A549 (cell line): ENCODE results near the gene EEFSEC. TPM values are rescaled to one million over a fixed set of nuclear protein-coding genes. Genes with fewer than 3 reads are reported as not detected.

ENCODE experiments used
- ATAC-seq, 2 experiments: fragments of 200-7000 bp in 1 of 2; fragments of >200 bp in 1 of 2; cut with Nextera tagmentation in 1 of 2; cut with Tn5 transposase in 1 of 2; 3 replicates each; pipeline versions ENCODE4 v1.8.0 to v1.9.1; 2018 to 2020; ENCODE audit warnings: mild to moderate bottlenecking in 1 of 2, moderate library complexity in 1 of 2
- CTCF ChIA-PET: fragments of 300-600 bp; sonication (Branson Sonifier 250); formaldehyde crosslinking; extraction: SDS; loops from one replicate; lab custom pipeline; 2021; ENCODE audit warnings: antibody characterized with exemption, inconsistent platforms; lab: Yijun Ruan, JAX
- POLR2A ChIA-PET: fragments of 350-600 bp; formaldehyde crosslinking; extraction: SDS; loops from one replicate; lab custom pipeline; 2021; ENCODE audit warnings: antibody characterized with exemption, inconsistent platforms; lab: Yijun Ruan, JAX
- DNase-seq, 2 experiments: peaks; one replicate each; pipeline versions ENCODE4 v3.0.0 to v3.0.0-alpha.2; 2011 to 2016; ENCODE audit warnings: low read depth in 1 of 2, low spot score in 1 of 2
- FAIRE-seq: peaks from 2 replicates; lab custom pipeline; 2011; peaks lifted over from hg19 to GRCh38; lab: Jason Lieb, UNC
- H3K27ac ChIP-seq, 2 experiments: fragments of >200 bp; sonication (Bioruptor Twin); formaldehyde crosslinking; 3 replicates each; pipeline ENCODE4 v1.5.1; 2016 to 2017
- H3K4me1 ChIP-seq: fragments of >200 bp; sonication (Bioruptor Twin); formaldehyde crosslinking; 3 replicates; pipeline ENCODE4 v1.6.1; 2016
- H3K4me2 ChIP-seq: fragments of >200 bp; sonication (Bioruptor Twin); formaldehyde crosslinking; 3 replicates; pipeline ENCODE4 v1.6.1; 2016
- H3K4me3 ChIP-seq: fragments of >200 bp; sonication (Bioruptor Twin); formaldehyde crosslinking; 3 replicates; pipeline ENCODE4 v1.5.1; 2016
- H3K9me3 ChIP-seq: fragments of >200 bp; sonication (Bioruptor Twin); formaldehyde crosslinking; 3 replicates; pipeline ENCODE4 v1.6.1; 2016
- EP300 ChIP-seq, 2 experiments: fragments of >200 bp; sonication (Bioruptor Twin); formaldehyde crosslinking; IDR thresholded peaks; 2 replicates in 1 of 2; 3 replicates in 1 of 2; pipeline ENCODE4 v1.6.1; 2016 to 2017
- ESRRA ChIP-seq: fragments of 150-350 bp; IDR thresholded peaks from 2 replicates; pipeline ENCODE4 v1.6.1; 2014; ENCODE audit warnings: mild to moderate bottlenecking, low read length, borderline replicate concordance
- FOXS1 ChIP-seq: fragments of 250-450 bp; sonication (Bioruptor Pico); IDR thresholded peaks from 2 replicates; pipeline ENCODE4 v1.5.0; 2020; ENCODE audit warnings: mild to moderate bottlenecking, moderate library complexity
- HEYL ChIP-seq: fragments of 250-450 bp; sonication (Bioruptor Pico); IDR thresholded peaks from 2 replicates; pipeline ENCODE4 v1.8.0; 2021; ENCODE audit warnings: mild to moderate bottlenecking, moderate library complexity
- HOXA7 ChIP-seq: fragments of 250-450 bp; sonication (Bioruptor Pico); IDR thresholded peaks from 2 replicates; pipeline ENCODE4 v1.5.0; 2020; ENCODE audit warnings: mild to moderate bottlenecking, moderate library complexity
- HOXB13 ChIP-seq: fragments of 250-450 bp; sonication (Bioruptor Pico); IDR thresholded peaks from 2 replicates; pipeline ENCODE4 v1.5.0; 2020; ENCODE audit warnings: low read depth, mild to moderate bottlenecking, moderate library complexity
- HOXB5 ChIP-seq: fragments of 250-450 bp; sonication (Bioruptor Pico); IDR thresholded peaks from 2 replicates; pipeline ENCODE4 v1.5.0; 2020; ENCODE audit warnings: mild to moderate bottlenecking, moderate library complexity
- KDM1A ChIP-seq: fragments of 200-600 bp; sonication (generic); IDR thresholded peaks from 2 replicates; pipeline ENCODE4 v1.6.1; 2016; ENCODE audit warnings: low read depth, mild to moderate bottlenecking
- MAFK ChIP-seq: fragments of 450-650 bp; IDR thresholded peaks from 2 replicates; pipeline ENCODE4 v1.6.1; 2014; ENCODE audit not compliant: partially characterized antibody
- NPAS2 ChIP-seq: fragments of 250-450 bp; sonication (Bioruptor Pico); IDR thresholded peaks from 2 replicates; pipeline ENCODE4 v1.8.0; 2022; ENCODE audit warnings: mild to moderate bottlenecking, moderate library complexity, borderline replicate concordance
- PHF8 ChIP-seq: fragments of 200-600 bp; sonication (generic); IDR thresholded peaks from 2 replicates; pipeline ENCODE4 v1.6.1; 2016; ENCODE audit warnings: low read depth, mild to moderate bottlenecking, antibody characterized with exemption, moderate library complexity, borderline replicate concordance
- POLR2A ChIP-seq: IDR thresholded peaks from 2 replicates; pipeline ENCODE4 v1.6.1; 2012; ENCODE audit warnings: mild to moderate bottlenecking, low read length
- RARB ChIP-seq: fragments of 250-450 bp; sonication (Bioruptor Pico); IDR thresholded peaks from 2 replicates; pipeline ENCODE4 v1.8.0; 2021; ENCODE audit warnings: mild to moderate bottlenecking, moderate library complexity
- RCOR1 ChIP-seq: fragments of 150-350 bp; IDR thresholded peaks from 2 replicates; pipeline ENCODE4 v1.6.1; 2014; ENCODE audit warnings: antibody characterized with exemption, low read length, low read depth
- RFX5 ChIP-seq: fragments of 450-650 bp; IDR thresholded peaks from 2 replicates; pipeline ENCODE4 v1.7.1; 2014; ENCODE audit warnings: antibody characterized with exemption, mild to moderate bottlenecking, moderate library complexity
- SREBF2 ChIP-seq: fragments of 450-650 bp; IDR thresholded peaks from 2 replicates; pipeline ENCODE4 v1.6.1; 2014; ENCODE audit warnings: mild to moderate bottlenecking, moderate library complexity
- TFCP2L1 ChIP-seq: fragments of 250-450 bp; sonication (Bioruptor Pico); IDR thresholded peaks from 2 replicates; pipeline ENCODE4 v1.5.0; 2021; ENCODE audit warnings: mild to moderate bottlenecking
- TP53 ChIP-seq: fragments of 250-450 bp; sonication (Bioruptor Pico); IDR thresholded peaks from 2 replicates; pipeline ENCODE4 v1.5.0; 2021; ENCODE audit warnings: mild to moderate bottlenecking, moderate library complexity
- ZC3H11A ChIP-seq: fragments of 450-650 bp; IDR thresholded peaks from 2 replicates; pipeline ENCODE4 v1.6.1; 2014; ENCODE audit warnings: antibody characterized with exemption, mild to moderate bottlenecking
- ZFP36 ChIP-seq: fragments of 450-650 bp; IDR thresholded peaks from 2 replicates; pipeline ENCODE4 v1.6.1; 2014; ENCODE audit warnings: borderline replicate concordance; ENCODE audit not compliant: partially characterized antibody
- ZNF302 ChIP-seq: fragments of 250-450 bp; sonication (Bioruptor Pico); IDR thresholded peaks from 2 replicates; pipeline ENCODE4 v1.9.0; 2021; ENCODE audit warnings: inconsistent platforms, mild to moderate bottlenecking, moderate library complexity
- WGBS: methylation state at CpG from one replicate; pipeline ENCODE4 v1.1.6; 2017; ENCODE audit errors: missing lambda C conversion rate; 5-methylcytosine and 5-hydroxymethylcytosine counted together
- polyA plus RNA-seq, 4 experiments: library from polyadenylated mRNA; depleted of rRNA in 3 of 4; stranded (reverse); fragments of >200 nt; fragmentation: RNase III in 1 of 4; extraction: RNeasy Plus Mini Kit Qiagen cat#74134 plus additional on column Dnase treatment in 1 of 4; gene quantifications; 2 replicates in 3 of 4; 3 replicates in 1 of 4; pipeline ENCODE4 v1.2.3, GENCODE V29; 2011 to 2017
- TF ChIP-seq, protein P1 (sequence below): fragments of 450-650 bp; IDR thresholded peaks from 2 replicates; pipeline ENCODE4 v1.6.1; 2014; ENCODE audit warnings: antibody characterized with exemption
- TF ChIP-seq, protein P2 (sequence below): IDR thresholded peaks from 2 replicates; pipeline ENCODE4 v1.6.1; 2012; ENCODE audit warnings: low read depth, borderline replicate concordance
- TF ChIP-seq, protein P3 (sequence below): fragments of >200 bp; sonication (Bioruptor Twin); formaldehyde crosslinking; IDR thresholded peaks from 3 replicates; pipeline ENCODE4 v1.5.1; 2016
- TF ChIP-seq, protein P4 (sequence below): fragments of 250-450 bp; sonication (Bioruptor Pico); IDR thresholded peaks from 2 replicates; pipeline ENCODE4 v1.5.0; 2020; ENCODE audit warnings: low read depth, mild to moderate bottlenecking, moderate library complexity

Gene EEFSEC
- polyA plus RNA-seq, 2 of the 4 experiments (the other 2 are of a cell fraction) = 6.9 to 7.3 TPM

DNA sequence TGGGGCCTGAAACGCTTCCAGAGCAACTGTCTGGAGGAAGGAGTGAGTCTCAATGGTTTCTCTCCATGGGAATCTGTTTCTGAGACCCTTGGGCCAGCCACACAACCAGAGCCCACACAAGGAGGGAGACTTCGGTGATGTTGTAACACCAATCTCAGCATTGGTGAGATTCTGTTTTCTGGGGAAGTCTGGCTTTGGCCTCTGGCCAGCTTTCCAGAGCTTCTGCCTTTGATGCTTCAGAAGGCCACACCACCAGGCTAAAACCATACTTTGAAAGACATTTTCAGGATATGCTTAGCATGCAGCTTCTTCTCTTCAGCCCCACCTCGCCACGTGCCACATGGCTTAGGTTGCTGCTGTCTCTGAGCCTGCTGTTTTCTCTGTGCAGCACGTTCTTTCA lies 3.6 kb upstream of the EEFSEC start:
- Histone ChIP-seq H3K4me1 (peaks cover 6% of the 10 kb centered on the region; the same call in 2 of the 3 replicates), H3K27ac (no peak overlapping the region), H3K4me3 (no peak overlapping the region), H3K9me3 (no peaks in the 10 kb centered on the region), H3K4me2 (no peak overlapping the region)
- DNase-seq = no peak
- CTCF ChIA-PET = no interaction called here
- FAIRE-seq = no peak
- no peak for ATAC-seq
- POLR2A ChIA-PET = no interaction called here
- TF ChIP-seq EP300 (IDR thresholded peaks at IDR 0.05) (no peak), RFX5 (no peak), ESRRA (no peak), TP53 (CRISPR knock-in tag) (no peak), HOXA7 (no peak), KDM1A (no peak), SREBF2 (no peak)
- TF ChIP-seq, protein P1, sequence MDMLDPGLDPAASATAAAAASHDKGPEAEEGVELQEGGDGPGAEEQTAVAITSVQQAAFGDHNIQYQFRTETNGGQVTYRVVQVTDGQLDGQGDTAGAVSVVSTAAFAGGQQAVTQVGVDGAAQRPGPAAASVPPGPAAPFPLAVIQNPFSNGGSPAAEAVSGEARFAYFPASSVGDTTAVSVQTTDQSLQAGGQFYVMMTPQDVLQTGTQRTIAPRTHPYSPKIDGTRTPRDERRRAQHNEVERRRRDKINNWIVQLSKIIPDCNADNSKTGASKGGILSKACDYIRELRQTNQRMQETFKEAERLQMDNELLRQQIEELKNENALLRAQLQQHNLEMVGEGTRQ = no peak
- 75% methylated on average over 5 of the region's 5 CpGs for WGBS

DNA sequence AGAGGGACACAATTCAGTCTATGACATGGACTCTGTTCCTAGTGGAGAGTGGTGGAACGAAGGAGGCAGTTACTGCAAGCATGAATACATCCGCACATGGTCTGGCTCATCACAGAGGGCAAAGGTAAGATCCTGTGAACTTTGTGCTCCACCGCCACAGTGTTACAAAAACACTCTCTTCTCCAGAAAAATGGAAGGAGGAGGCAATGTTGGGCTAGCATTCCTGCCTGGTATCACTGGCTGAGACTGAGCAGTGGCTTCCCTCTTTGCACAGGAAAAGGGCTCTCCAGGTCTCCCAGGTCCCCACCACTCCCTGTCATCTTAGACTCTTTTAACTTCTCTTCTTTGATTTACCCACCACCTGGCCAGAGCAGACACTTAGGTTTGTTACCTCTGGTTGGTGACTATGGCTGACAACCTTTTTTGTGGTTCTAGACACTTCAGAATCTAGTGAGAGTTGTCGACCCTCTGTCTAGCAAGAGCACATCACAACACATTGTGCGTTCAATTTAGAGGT lies 1.5 kb upstream of the EEFSEC start:
- Histone ChIP-seq H3K9me3 (no peaks in the 10 kb centered on the region), H3K4me1 (peaks cover 7% of the 10 kb centered on the region; the same call in 2 of the 3 replicates), H3K4me3 (no peak overlapping the region), H3K4me2 (no peak overlapping the region), H3K27ac (no peak overlapping the region)
- DNase-seq = no peak
- no peak for ATAC-seq
- CTCF ChIA-PET = interaction anchor here (1.9 kb wide), 1 partner anchor 15 kb away, joined by 4 read pairs; no protein-coding TSS in a partner anchor
- FAIRE-seq = no peak
- TF ChIP-seq MAFK (no peak), POLR2A (no peak), KDM1A (no peak), TP53 (CRISPR knock-in tag) (no peak), ZNF302 (CRISPR knock-in tag) (no peak), HOXB13 (CRISPR knock-in tag) (no peak), FOXS1 (CRISPR knock-in tag) (no peak), NPAS2 (CRISPR knock-in tag) (no peak), HEYL (no peak), TFCP2L1 (CRISPR knock-in tag) (no peak), HOXB5 (CRISPR knock-in tag) (no peak), ZFP36 (no peak), RARB (CRISPR knock-in tag) (no peak), RCOR1 (no peak), PHF8 (no peak), ZC3H11A (no peak)
- TF ChIP-seq, protein P2, sequence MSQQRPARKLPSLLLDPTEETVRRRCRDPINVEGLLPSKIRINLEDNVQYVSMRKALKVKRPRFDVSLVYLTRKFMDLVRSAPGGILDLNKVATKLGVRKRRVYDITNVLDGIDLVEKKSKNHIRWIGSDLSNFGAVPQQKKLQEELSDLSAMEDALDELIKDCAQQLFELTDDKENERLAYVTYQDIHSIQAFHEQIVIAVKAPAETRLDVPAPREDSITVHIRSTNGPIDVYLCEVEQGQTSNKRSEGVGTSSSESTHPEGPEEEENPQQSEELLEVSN = no peak
- TF ChIP-seq, protein P3, sequence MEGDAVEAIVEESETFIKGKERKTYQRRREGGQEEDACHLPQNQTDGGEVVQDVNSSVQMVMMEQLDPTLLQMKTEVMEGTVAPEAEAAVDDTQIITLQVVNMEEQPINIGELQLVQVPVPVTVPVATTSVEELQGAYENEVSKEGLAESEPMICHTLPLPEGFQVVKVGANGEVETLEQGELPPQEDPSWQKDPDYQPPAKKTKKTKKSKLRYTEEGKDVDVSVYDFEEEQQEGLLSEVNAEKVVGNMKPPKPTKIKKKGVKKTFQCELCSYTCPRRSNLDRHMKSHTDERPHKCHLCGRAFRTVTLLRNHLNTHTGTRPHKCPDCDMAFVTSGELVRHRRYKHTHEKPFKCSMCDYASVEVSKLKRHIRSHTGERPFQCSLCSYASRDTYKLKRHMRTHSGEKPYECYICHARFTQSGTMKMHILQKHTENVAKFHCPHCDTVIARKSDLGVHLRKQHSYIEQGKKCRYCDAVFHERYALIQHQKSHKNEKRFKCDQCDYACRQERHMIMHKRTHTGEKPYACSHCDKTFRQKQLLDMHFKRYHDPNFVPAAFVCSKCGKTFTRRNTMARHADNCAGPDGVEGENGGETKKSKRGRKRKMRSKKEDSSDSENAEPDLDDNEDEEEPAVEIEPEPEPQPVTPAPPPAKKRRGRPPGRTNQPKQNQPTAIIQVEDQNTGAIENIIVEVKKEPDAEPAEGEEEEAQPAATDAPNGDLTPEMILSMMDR = no peak
- TF ChIP-seq, protein P4, sequence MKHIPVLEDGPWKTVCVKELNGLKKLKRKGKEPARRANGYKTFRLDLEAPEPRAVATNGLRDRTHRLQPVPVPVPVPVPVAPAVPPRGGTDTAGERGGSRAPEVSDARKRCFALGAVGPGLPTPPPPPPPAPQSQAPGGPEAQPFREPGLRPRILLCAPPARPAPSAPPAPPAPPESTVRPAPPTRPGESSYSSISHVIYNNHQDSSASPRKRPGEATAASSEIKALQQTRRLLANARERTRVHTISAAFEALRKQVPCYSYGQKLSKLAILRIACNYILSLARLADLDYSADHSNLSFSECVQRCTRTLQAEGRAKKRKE (CRISPR knock-in tag) = no peak
- POLR2A ChIA-PET = no interaction called here
- 79% methylated on average over 5 of the region's 5 CpGs for WGBS
